NT2/D1 (cell line): ENCODE data around the gene GPAM.
"Not testable (repeated sequence)": the region's sequence is repeated elsewhere in the genome, so short reads cannot be mapped to it uniquely, and the experiment has no call there.

Experiments used
- DNase-seq: peaks from one replicate; pipeline ENCODE4 v3.0.0-alpha.2; 2011; ENCODE audit warnings: low read depth, low spot score
- H3K27me3 ChIP-seq: 2 replicates; pipeline ENCODE4 v1.6.0; 2011; ENCODE audit warnings: mild to moderate bottlenecking; ENCODE audit not compliant: insufficient read length, insufficient read depth
- H3K36me3 ChIP-seq: 2 replicates; pipeline ENCODE4 v1.6.1; 2011; ENCODE audit warnings: mild to moderate bottlenecking, low read length, mixed read lengths; ENCODE audit not compliant: insufficient read depth, insufficient read length
- H3K4me1 ChIP-seq: 2 replicates; pipeline ENCODE4 v1.5.1; 2011; ENCODE audit not compliant: insufficient read depth, insufficient read length
- H3K4me3 ChIP-seq: 2 replicates; pipeline ENCODE4 v1.5.1; 2011; ENCODE audit warnings: low read depth; ENCODE audit not compliant: insufficient read length
- H3K9ac ChIP-seq: 2 replicates; pipeline ENCODE4 v1.6.0; 2011; ENCODE audit warnings: low read depth; ENCODE audit not compliant: insufficient read length
- H3K9me3 ChIP-seq: 2 replicates; pipeline ENCODE4 v1.5.1; 2011; ENCODE audit warnings: mild to moderate bottlenecking, low read length; ENCODE audit not compliant: insufficient read depth
- SUZ12 ChIP-seq: IDR thresholded peaks from 2 replicates; pipeline ENCODE4 v1.6.1; 2011; ENCODE audit not compliant: insufficient read length, insufficient read depth; ENCODE audit errors: extremely low read depth
- YY1 ChIP-seq: IDR thresholded peaks from 2 replicates; pipeline ENCODE4 v1.6.1; 2011; ENCODE audit not compliant: insufficient read length, insufficient read depth
- ZNF274 ChIP-seq: IDR thresholded peaks from 2 replicates; pipeline ENCODE4 v1.6.1; 2011; ENCODE audit warnings: mild to moderate bottlenecking, low read depth, low read length

GPAM gene

DNA sequence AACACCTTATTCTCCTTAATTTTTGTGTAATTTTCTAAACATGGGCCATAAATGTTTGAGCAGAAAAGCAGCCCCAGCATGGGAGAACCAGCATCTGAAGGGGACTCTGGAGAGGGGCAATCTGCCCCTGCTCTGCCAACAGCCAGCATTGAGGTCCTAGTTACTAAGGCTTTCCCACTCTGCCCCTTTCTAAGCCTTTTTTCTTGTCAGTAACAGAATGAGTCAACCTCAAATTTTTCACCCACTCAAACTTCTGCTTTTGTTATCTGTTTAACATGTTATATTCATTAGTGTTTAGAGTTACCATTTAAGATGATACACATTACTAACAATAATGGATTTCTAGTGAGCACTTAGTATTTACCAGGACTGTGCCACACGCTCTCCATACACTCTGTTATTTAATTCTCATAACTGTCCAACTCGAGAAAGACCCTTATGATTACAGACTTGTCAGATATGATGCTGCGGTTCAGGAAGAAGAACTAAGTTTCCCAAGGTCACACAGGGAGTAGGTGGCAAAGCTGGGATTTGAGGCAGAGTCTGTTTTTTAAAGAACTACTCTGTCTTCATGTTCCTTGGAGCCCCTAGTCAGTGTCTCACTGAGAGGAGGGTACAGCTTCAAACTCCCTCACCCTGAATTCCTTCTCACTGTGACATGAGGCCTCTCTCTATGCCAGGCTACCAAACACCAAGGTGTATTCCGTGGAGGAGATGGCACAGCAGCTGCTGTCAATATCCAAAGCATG, 19.9 kb upstream of the GPAM start:
- Histone ChIP-seq H3K4me3 (no peak overlapping the region), H3K4me1 (no peaks in the 10 kb centered on the region), H3K9ac (no peak overlapping the region), H3K36me3 (no peaks in the 10 kb centered on the region), H3K27me3 (no peaks in the 10 kb centered on the region), H3K9me3 (no peaks in the 10 kb centered on the region)
- DNase-seq = no peak
- no peak for TF ChIP-seq SUZ12
- TF ChIP-seq YY1 = no peak
- TF ChIP-seq ZNF274 = no peak

DNA sequence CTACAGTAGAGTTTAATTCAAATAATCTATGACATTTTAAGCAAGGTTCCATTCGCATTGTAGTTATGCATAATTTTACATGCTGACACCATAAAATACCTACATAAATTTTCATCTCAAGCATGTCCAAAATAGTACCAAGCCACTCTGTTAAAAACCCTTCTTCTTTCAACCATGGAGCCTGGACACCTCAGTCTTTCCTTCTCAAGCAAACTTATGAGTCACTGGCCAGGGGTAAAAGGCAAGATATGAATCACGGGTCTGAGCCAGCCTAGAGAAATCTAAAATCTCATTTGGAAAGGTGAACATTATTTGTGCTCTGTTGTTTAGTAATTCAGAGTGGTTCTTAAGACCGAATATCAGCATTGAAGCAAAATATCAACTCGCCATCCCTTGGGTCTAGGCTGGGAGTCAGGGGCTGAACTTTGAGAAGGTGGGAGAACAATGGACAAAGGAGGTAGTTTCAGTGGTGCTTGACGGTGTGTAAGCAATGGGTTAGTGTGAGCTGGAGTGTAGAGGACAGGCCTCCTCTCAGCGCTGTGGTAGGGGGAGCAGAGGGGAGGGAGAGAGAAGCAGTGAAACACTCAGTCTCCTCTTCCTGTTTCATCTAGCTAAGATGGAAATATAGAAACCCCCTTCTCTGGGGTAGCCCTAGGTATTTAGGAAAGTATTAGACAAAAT, 19.1 kb upstream of the GPAM start:
- Histone ChIP-seq H3K4me1 (no peaks in the 10 kb centered on the region), H3K9ac (no peak overlapping the region), H3K4me3 (no peak overlapping the region), H3K27me3 (no peaks in the 10 kb centered on the region), H3K9me3 (no peaks in the 10 kb centered on the region), H3K36me3 (no peaks in the 10 kb centered on the region)
- no peak for TF ChIP-seq SUZ12
- no peak for TF ChIP-seq YY1
- no peak for TF ChIP-seq ZNF274
- DNase-seq = no peak

DNA sequence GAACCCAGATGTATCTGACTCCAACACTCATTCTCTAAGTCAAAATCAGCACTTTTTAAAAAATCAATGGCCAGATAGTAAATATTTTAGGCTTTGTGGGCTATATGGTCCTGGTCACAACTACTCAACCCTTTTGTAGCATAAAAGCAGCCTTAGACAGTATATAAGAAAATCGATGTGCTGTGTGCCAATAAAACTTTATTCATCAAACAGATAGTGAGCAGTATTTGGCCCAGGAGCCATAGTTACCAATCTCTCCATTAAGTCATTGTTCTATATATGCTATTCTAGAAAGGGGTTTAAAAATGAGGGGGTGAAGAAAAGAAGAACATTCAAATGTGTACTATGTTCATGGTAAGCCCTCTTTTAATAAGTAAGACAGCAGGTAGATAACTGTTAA, 18.5 kb upstream of the GPAM start:
- DNase-seq = no peak
- H3K27me3 ChIP-seq = no peaks in the 10 kb centered on the region
- no peak for TF ChIP-seq ZNF274
- TF ChIP-seq YY1 = no peak
- no peak for TF ChIP-seq SUZ12
- no peaks in the 10 kb centered on the region for H3K36me3 ChIP-seq
- no peaks in the 10 kb centered on the region for H3K4me1 ChIP-seq
- H3K9ac ChIP-seq = no peak overlapping the region
- no peak overlapping the region for H3K4me3 ChIP-seq
- no peaks in the 10 kb centered on the region for H3K9me3 ChIP-seq

DNA sequence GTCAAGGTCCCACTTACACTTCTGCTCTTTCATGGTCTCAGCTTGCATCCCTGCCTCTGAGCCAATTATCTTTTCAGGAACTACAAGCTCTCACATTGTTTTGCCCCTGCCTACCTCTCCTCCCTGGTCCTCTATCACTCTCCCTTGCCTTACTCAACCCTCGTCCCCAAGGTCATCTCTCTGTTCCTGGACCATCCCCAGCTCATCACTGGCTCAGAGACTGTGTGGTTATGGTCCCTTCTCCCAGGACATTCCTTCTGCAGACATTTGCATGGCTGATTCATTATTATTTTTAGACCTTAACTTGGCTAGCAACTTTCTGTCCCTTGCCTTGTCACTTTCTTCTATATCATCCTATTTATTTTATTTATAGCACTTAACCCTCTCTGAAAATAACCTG, 17.8 kb upstream of the GPAM start:
- Histone ChIP-seq H3K27me3 (no peaks in the 10 kb centered on the region), H3K9ac (no peak overlapping the region), H3K4me1 (no peaks in the 10 kb centered on the region), H3K4me3 (no peak overlapping the region), H3K9me3 (no peaks in the 10 kb centered on the region), H3K36me3 (no peaks in the 10 kb centered on the region)
- TF ChIP-seq ZNF274 (no peak), YY1 (no peak), SUZ12 (no peak)
- DNase-seq = no peak

GRCh38 chr10:112200259-112200658, 16.7 kb upstream of the GPAM start:
- H3K4me3 ChIP-seq, H3K27me3 ChIP-seq, H3K4me1 ChIP-seq, DNase-seq, H3K9me3 ChIP-seq, H3K9ac ChIP-seq, H3K36me3 ChIP-seq: not testable (repeated sequence)

DNA sequence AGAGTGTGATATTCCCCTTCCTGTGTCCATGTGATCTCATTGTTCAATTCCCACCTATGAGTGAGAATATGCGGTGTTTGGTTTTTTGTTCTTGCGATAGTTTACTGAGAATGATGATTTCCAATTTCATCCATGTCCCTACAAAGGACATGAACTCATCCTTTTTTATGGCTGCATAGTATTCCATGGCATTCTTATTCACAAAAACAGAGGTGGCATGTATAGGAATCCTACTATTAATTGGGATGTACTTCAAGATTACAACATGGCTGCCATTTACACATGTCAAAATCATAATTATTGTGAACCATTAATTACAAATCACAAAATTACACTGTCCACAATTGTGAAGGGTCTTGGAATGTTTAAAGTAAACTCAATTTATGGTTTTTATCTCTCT, 14.1 kb upstream of the GPAM start:
- H3K9ac ChIP-seq, H3K36me3 ChIP-seq, H3K4me3 ChIP-seq, H3K4me1 ChIP-seq, H3K27me3 ChIP-seq, H3K9me3 ChIP-seq, DNase-seq: not testable (repeated sequence)

- no peaks in the 10 kb centered on the region for H3K4me1 ChIP-seq
- no peaks in the 10 kb centered on the region for H3K36me3 ChIP-seq
- H3K9ac ChIP-seq = no peak overlapping the region
- no peak for DNase-seq
- H3K27me3 ChIP-seq = no peaks in the 10 kb centered on the region
- no peaks in the 10 kb centered on the region for H3K9me3 ChIP-seq
- H3K4me3 ChIP-seq = no peak overlapping the region
- TF ChIP-seq SUZ12 (no peak), ZNF274 (no peak), YY1 (no peak)
Observed at GRCh38 chr10:112195224-112195623, 11.7 kb upstream of the GPAM start.
